Endothelial cell (in vitro differentiated cells): Measurements from ENCODE around the gene ZSCAN18. TPM values are rescaled to one million over a fixed set of nuclear protein-coding genes. Genes with fewer than 3 reads are reported as not detected.

Experiments
- DNase-seq: peaks from one replicate; pipeline ENCODE4 v3.0.0; 2021; ENCODE audit warnings: low spot score
- H3K27ac Mint-ChIP-seq: one replicate; pipeline ENCODE4 v1.8.0; 2021; ENCODE audit warnings: mixed read lengths, inconsistent platforms; ENCODE audit not compliant: unreplicated experiment
- H3K27me3 Mint-ChIP-seq: one replicate; pipeline ENCODE4 v1.8.0; 2021; ENCODE audit warnings: mild to moderate bottlenecking, moderate library complexity, mixed read lengths, inconsistent platforms; ENCODE audit not compliant: unreplicated experiment
- H3K36me3 Mint-ChIP-seq: one replicate; pipeline ENCODE4 v1.8.0; 2021; ENCODE audit warnings: mild to moderate bottlenecking, low read depth, mixed read lengths, inconsistent platforms; ENCODE audit not compliant: unreplicated experiment
- H3K4me1 Mint-ChIP-seq: one replicate; pipeline ENCODE4 v1.8.0; 2021; ENCODE audit warnings: mild to moderate bottlenecking, mixed read lengths, inconsistent platforms; ENCODE audit not compliant: unreplicated experiment
- H3K4me3 Mint-ChIP-seq: one replicate; pipeline ENCODE4 v1.8.0; 2021; ENCODE audit warnings: mild to moderate bottlenecking, mixed read lengths, inconsistent platforms; ENCODE audit not compliant: unreplicated experiment
- H3K9me3 Mint-ChIP-seq: one replicate; pipeline ENCODE4 v1.8.0; 2021; ENCODE audit warnings: mixed read lengths, inconsistent platforms; ENCODE audit not compliant: unreplicated experiment
- total RNA-seq: library from RNA; stranded (reverse); fragmentation: NEBNext Ultra II Directional; extraction: Animal tissue kit (Norgen Biotek cat#: 25700); gene quantifications from one replicate; pipeline ENCODE4 v1.2.1, GENCODE V29; 2021; ENCODE audit not compliant: unreplicated experiment
- TF ChIP-seq, protein P1 (sequence below): fragments of 200-600 bp; sonication (generic); IDR thresholded peaks from one replicate; pipeline ENCODE4 v1.5.0; 2021; ENCODE audit warnings: antibody characterized with exemption; ENCODE audit not compliant: unreplicated experiment

Gene ZSCAN18
- total RNA-seq, 1 donor from 2014 or later, result 47.7 TPM

DNA sequence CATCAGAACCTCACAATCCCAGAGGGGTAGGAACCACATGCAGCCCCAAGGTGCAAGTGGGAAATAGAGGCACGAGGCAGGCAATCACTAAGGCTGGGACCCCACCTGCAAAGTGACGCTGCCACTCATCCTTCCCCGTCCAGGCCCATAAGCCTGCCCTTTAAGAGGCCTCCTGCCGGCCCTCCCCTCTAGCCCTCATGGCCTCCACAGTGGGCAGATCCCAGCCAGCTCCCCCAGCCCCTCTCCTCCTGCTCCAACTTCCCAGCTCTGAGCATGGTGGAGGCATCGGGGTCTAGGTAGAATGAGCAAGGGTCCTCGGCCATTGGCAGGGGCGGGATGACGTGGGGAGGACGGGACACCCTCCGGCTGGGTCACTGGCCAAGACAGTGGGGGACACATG, 2.7 kb downstream of the ZSCAN18 start:
- Mint-ChIP-seq H3K27me3 (peaks cover 27% of the 10 kb centered on the region), H3K4me1 (peaks cover 5% of the 10 kb centered on the region), H3K9me3 (peaks cover 19% of the 10 kb centered on the region), H3K36me3 (peaks cover 40% of the 10 kb centered on the region), H3K27ac (no peak overlapping the region), H3K4me3 (no peak overlapping the region)
- no peak for DNase-seq
- TF ChIP-seq, protein P1, sequence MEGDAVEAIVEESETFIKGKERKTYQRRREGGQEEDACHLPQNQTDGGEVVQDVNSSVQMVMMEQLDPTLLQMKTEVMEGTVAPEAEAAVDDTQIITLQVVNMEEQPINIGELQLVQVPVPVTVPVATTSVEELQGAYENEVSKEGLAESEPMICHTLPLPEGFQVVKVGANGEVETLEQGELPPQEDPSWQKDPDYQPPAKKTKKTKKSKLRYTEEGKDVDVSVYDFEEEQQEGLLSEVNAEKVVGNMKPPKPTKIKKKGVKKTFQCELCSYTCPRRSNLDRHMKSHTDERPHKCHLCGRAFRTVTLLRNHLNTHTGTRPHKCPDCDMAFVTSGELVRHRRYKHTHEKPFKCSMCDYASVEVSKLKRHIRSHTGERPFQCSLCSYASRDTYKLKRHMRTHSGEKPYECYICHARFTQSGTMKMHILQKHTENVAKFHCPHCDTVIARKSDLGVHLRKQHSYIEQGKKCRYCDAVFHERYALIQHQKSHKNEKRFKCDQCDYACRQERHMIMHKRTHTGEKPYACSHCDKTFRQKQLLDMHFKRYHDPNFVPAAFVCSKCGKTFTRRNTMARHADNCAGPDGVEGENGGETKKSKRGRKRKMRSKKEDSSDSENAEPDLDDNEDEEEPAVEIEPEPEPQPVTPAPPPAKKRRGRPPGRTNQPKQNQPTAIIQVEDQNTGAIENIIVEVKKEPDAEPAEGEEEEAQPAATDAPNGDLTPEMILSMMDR, result no peak

DNA sequence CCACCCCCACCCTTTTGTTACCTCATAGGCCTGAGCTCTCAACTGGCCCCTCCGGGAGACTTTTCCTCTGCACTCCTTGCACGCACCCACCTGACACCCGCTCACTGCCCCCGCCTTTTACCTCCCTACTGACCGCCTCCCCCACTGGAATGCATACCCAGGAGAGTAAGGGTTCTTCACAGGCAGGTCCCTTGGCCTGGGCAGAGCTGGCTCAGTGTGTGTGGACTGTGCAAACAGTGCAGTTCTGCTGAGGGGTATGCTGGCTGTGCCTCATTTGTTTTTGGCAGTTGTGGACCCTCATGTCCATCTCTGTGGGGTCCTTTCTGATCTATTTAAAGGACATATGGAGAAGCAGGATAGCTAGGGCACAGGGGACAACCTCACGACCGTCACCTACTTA, 5.0 kb downstream of the ZSCAN18 start:
- Mint-ChIP-seq H3K27ac (no peak overlapping the region), H3K4me1 (no peaks in the 10 kb centered on the region), H3K36me3 (peaks cover 43% of the 10 kb centered on the region), H3K9me3 (peaks cover 12% of the 10 kb centered on the region), H3K4me3 (peak overlapping the region; percentile 67), H3K27me3 (peaks cover 21% of the 10 kb centered on the region)
- TF ChIP-seq, protein P1, result no peak
- no peak for DNase-seq

DNA sequence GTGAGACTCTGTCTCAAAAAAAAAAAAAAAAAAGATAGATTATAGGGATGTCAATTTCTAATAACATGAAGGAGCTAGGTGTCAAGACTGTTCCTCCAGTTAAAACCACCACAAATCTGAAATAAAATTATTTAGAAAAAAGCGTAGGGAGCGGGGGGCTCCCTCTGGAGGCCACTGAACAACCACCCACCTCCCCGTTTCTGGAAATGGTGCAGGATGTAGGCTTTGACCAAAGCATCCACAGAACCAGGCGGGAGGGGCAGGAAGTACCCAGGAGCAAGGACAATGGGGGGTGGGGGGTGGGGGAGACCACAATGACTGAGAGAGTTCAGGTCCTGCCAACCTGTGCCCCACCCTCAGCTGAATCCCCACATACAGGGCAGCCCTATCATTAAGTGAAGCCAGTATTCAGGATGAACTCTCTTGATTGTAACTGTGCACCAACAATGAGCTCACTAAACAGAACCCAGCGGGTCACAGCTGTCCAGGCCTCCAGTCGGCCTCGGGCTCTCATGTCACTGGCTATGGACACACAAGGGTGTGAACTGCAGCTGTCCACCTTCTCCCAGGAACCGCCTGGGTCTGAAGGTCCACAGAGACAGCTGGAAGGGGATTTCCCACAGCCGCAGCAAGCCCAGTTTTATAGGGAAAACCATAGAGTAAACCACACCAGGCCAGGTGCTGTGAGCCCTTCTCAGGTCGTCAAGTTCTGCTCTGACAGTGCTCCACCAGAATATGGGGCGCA, 6.6 kb downstream of the ZSCAN18 start:
- DNase-seq, result no peak
- TF ChIP-seq, protein P1, result no peak
- Mint-ChIP-seq H3K4me1 (no peaks in the 10 kb centered on the region), H3K4me3 (peak overlapping the region; percentile 73), H3K36me3 (peaks cover 48% of the 10 kb centered on the region), H3K27ac (no peak overlapping the region), H3K27me3 (peaks cover 15% of the 10 kb centered on the region), H3K9me3 (peaks cover 16% of the 10 kb centered on the region)

DNA sequence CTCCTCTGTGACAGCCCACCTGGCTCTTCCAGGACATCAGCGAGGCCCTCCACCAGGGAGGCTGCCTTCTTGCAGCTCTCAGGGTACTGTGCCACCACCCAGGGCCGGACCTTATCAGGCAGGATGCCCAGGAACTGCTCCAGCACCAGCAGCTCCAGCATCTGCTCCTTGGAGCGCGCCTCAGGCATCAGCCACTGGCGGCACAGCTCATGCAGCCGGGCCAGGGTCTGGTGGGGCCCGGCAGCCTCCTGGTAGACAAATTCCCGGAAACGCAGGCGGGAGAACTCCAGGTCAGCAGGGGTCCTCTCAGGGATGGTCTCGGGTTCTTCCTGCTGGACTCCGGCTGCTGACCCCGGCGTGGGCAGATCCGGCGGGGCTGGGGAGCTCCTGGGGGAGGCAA, 8.2 kb downstream of the ZSCAN18 start:
- H3K9me3 Mint-ChIP-seq, result peaks cover 11% of the 10 kb centered on the region
- H3K36me3 Mint-ChIP-seq, result peaks cover 50% of the 10 kb centered on the region
- H3K27me3 Mint-ChIP-seq, result peaks cover 9% of the 10 kb centered on the region

More for the DNA sequence above, 8.2 kb downstream of the ZSCAN18 start:
- Mint-ChIP-seq H3K27ac (no peak overlapping the region), H3K4me1 (no peaks in the 10 kb centered on the region), H3K4me3 (no peak overlapping the region)
- DNase-seq, result no peak
- TF ChIP-seq, protein P1, result no peak
